HG03342 (cell line): ENCODE measurements around the gene OR51E1.

Experiments used
- ATAC-seq: cut with Tn5 transposase; IDR thresholded peaks from one replicate; pipeline ENCODE4 v1.9.1; 2021; ENCODE audit warnings: mild to moderate bottlenecking, moderate library complexity; ENCODE audit not compliant: unreplicated experiment

Gene OR51E1

GRCh38 chr11:4643682-4644081 is at the start of gene OR51E1:
TSS of gene OR51E1 (plus strand) at chr11:4643982. CDS start at chr11:4652527, 8,545 bp downstream.
- no peak for ATAC-seq

GRCh38 chr11:4605057-4605456 is 38.7 kb upstream of the OR51E1 start:
- no peak for ATAC-seq

- ATAC-seq: no peak
Observed at GRCh38 chr11:4606231-4607015, 37.4 kb upstream of the OR51E1 start.

GRCh38 chr11:4607096-4607495 is 36.7 kb upstream of the OR51E1 start:
- no peak for ATAC-seq

- peak; percentile 99 for ATAC-seq
Observed at GRCh38 chr11:4607781-4608666, 35.8 kb upstream of the OR51E1 start, which contains the start of gene TRIM68. TSS of gene TRIM68 (minus strand) at chr11:4608231. CDS start at chr11:4605504, 2,727 bp downstream.

GRCh38 chr11:4610258-4610935 is 33.4 kb upstream of the OR51E1 start:
- no peak for ATAC-seq

- no peak for ATAC-seq
Observed at GRCh38 chr11:4611986-4612385, 31.8 kb upstream of the OR51E1 start.

- ATAC-seq: no peak
Observed at GRCh38 chr11:4615856-4616444, 27.8 kb upstream of the OR51E1 start.

- no peak for ATAC-seq
Observed at GRCh38 chr11:4619514-4619913, 24.3 kb upstream of the OR51E1 start.

- peak; percentile 74 for ATAC-seq
Observed at GRCh38 chr11:4626207-4627099, 17.3 kb upstream of the OR51E1 start.

GRCh38 chr11:4636136-4636535 is 7.6 kb upstream of the OR51E1 start:
- no peak for ATAC-seq

- peak; percentile 98 for ATAC-seq
Observed at GRCh38 chr11:4636962-4637661, 6.7 kb upstream of the OR51E1 start, which contains the start of gene OR51D1. TSS of gene OR51D1 (plus strand) at chr11:4637477. CDS start at chr11:4639791, 2,314 bp downstream.

- no peak for ATAC-seq
Observed at GRCh38 chr11:4637662-4638047, 6.1 kb upstream of the OR51E1 start.

GRCh38 chr11:4639931-4640330 is 3.9 kb upstream of the OR51E1 start:
- ATAC-seq: no peak

- no peak for ATAC-seq
Observed at GRCh38 chr11:4641501-4641900, 2.3 kb upstream of the OR51E1 start.

GRCh38 chr11:4642043-4642442 is 1.7 kb upstream of the OR51E1 start:
- ATAC-seq: no peak

- no peak for ATAC-seq
Observed at GRCh38 chr11:4643076-4643475, 706 bp upstream of the OR51E1 start.

GRCh38 chr11:4644233-4644632 is 451 bp downstream of the OR51E1 start:
- ATAC-seq: no peak

GRCh38 chr11:4645974-4646373 is 2.2 kb downstream of the OR51E1 start:
- no peak for ATAC-seq
